IMR-90 (cell line): ENCODE data around the gene C22orf39.

Experiments
- CEBPB ChIP-seq: IDR thresholded peaks from 2 replicates; pipeline ENCODE4 v1.6.1; 2012; ENCODE audit warnings: low read depth, low read length, improper control_type of control experiment
- MXI1 ChIP-seq: IDR thresholded peaks from 2 replicates; pipeline ENCODE4 v1.6.1; 2012; ENCODE audit warnings: low read depth, mild to moderate bottlenecking, low read length, moderate library complexity, borderline replicate concordance
- NFE2L2 ChIP-seq: fragments of 150-350 bp; IDR thresholded peaks from 2 replicates; pipeline ENCODE4 v1.6.1; 2016; ENCODE audit warnings: low read depth, mild to moderate bottlenecking, low read length
- POLR2A ChIP-seq: IDR thresholded peaks from 2 replicates; pipeline ENCODE4 v1.6.1; 2012; ENCODE audit warnings: mild to moderate bottlenecking, low read depth, low read length
- TF ChIP-seq, protein P1 (sequence below): conservative IDR thresholded peaks from 2 replicates; pipeline ENCODE4 v1.5.1; 2012; ENCODE audit warnings: mild to moderate bottlenecking, low read depth, low read length, improper control_type of control experiment

DNA sequence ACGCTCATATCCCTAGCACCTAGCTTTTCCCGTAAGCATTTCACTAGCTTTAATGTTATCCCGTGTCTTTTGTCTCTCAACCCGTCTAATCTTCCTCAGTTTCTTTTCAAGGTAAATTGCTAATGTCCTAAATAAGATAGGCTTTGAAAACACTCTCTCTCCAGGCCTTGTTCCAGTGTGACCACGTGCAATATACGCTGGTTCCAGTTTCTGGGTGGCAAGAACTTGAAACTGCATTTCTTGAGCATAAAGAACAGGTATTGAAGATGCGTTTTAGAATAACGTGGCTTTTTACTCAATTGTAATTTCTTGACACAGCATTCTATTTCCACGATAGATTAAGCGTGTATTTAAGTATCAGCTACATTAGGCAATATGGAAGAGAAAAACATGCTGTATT is 33.3 kb upstream of the C22orf39 start:
- TF ChIP-seq, protein P1, sequence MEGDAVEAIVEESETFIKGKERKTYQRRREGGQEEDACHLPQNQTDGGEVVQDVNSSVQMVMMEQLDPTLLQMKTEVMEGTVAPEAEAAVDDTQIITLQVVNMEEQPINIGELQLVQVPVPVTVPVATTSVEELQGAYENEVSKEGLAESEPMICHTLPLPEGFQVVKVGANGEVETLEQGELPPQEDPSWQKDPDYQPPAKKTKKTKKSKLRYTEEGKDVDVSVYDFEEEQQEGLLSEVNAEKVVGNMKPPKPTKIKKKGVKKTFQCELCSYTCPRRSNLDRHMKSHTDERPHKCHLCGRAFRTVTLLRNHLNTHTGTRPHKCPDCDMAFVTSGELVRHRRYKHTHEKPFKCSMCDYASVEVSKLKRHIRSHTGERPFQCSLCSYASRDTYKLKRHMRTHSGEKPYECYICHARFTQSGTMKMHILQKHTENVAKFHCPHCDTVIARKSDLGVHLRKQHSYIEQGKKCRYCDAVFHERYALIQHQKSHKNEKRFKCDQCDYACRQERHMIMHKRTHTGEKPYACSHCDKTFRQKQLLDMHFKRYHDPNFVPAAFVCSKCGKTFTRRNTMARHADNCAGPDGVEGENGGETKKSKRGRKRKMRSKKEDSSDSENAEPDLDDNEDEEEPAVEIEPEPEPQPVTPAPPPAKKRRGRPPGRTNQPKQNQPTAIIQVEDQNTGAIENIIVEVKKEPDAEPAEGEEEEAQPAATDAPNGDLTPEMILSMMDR: no peak
- no peak for TF ChIP-seq POLR2A
- no peak for TF ChIP-seq NFE2L2
- TF ChIP-seq MXI1: no peak
- no peak for TF ChIP-seq CEBPB
